ENCODE results near the gene PACS1. TPM values are rescaled to one million over a fixed set of nuclear protein-coding genes. Genes with fewer than 3 reads are reported as not detected.

Gene PACS1
- total RNA-seq, 3 donors from 2014 or later = 43.4 to 46.3 (median 44.8) TPM

GRCh38 chr11:66062408-66062807, 7.7 kb upstream of the PACS1 start:
- ATAC-seq = no peak
- Mint-ChIP-seq H3K4me3 (no peak overlapping the region), H3K9me3 (no peaks in the 10 kb centered on the region), H3K36me3 (ENCODE audit: insufficient read depth) (peaks cover 71% of the 10 kb centered on the region), H3K27me3 (ENCODE audit: low read depth) (no peaks in the 10 kb centered on the region), H3K4me1 (ENCODE audit: low read depth) (peaks cover 42% of the 10 kb centered on the region)
- DNase-seq = no peak

DNA sequence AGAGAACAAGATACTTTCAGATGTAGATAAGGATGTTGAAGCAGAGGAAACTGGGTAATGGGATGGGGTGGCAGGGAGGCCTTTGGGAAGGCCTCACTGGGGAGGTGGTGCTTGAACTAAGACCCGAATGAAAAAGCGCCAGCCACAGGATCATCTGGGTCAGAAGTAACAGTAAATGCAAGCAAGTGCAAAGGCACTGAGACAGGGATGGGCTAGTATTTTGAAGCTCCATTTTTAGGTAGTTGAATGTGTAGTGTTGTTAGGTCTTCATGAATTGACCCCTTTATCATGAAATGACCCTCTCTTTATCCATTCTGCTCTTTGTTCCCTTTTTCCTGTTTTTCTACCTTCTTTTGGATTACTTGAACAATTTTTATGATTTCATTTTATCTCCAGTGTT, 6.2 kb upstream of the PACS1 start:
- ATAC-seq (no peak), DNase-seq (no peak)
- Mint-ChIP-seq H3K4me1 (ENCODE audit: low read depth) (peaks cover 55% of the 10 kb centered on the region), H3K9me3 (no peaks in the 10 kb centered on the region), H3K4me3 (no peak overlapping the region), H3K27me3 (ENCODE audit: low read depth) (no peaks in the 10 kb centered on the region), H3K36me3 (ENCODE audit: insufficient read depth) (peaks cover 74% of the 10 kb centered on the region)

GRCh38 chr11:66064571-66064970, 5.5 kb upstream of the PACS1 start:
- no peak for DNase-seq
- Mint-ChIP-seq H3K4me3 (no peak overlapping the region), H3K27me3 (ENCODE audit: low read depth) (no peaks in the 10 kb centered on the region), H3K36me3 (ENCODE audit: insufficient read depth) (peaks cover 77% of the 10 kb centered on the region), H3K4me1 (ENCODE audit: low read depth) (peaks cover 61% of the 10 kb centered on the region), H3K9me3 (no peaks in the 10 kb centered on the region)
- no peak for ATAC-seq

DNA sequence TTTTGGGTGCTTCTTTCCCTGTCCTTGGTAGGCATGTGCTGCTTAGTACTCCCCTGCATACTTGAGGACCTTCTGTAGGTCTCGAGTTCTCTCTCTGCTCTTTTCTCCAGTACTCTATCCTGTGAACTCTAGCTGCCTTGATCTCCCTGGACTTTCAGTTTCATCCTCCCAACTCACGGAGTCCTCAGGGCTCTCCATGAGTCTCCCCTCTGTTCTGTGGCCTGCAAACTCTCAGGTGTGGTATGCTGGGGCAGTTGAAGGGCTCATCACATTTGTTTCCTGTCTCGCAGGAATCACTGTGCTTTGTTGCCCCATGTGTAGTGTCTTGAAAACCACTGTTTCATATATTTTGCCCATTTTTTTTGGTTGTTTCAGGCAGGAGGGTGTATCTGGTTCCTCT, 3.3 kb upstream of the PACS1 start:
- ATAC-seq (no peak), DNase-seq (no peak)
- H3K4me3 Mint-ChIP-seq = no peak overlapping the region
- no peaks in the 10 kb centered on the region for H3K9me3 Mint-ChIP-seq
- H3K27me3 Mint-ChIP-seq (ENCODE audit: low read depth) = no peaks in the 10 kb centered on the region
- H3K36me3 Mint-ChIP-seq (ENCODE audit: insufficient read depth) = peaks cover 61% of the 10 kb centered on the region
- peaks cover 55% of the 10 kb centered on the region for H3K4me1 Mint-ChIP-seq (ENCODE audit: low read depth)

- no peak overlapping the region for H3K4me3 Mint-ChIP-seq
- peaks cover 62% of the 10 kb centered on the region for H3K4me1 Mint-ChIP-seq (ENCODE audit: low read depth)
- ATAC-seq = no peak
- H3K36me3 Mint-ChIP-seq (ENCODE audit: insufficient read depth) = peaks cover 58% of the 10 kb centered on the region
- H3K9me3 Mint-ChIP-seq = no peaks in the 10 kb centered on the region
- DNase-seq = no peak
- no peaks in the 10 kb centered on the region for H3K27me3 Mint-ChIP-seq (ENCODE audit: low read depth)
Measured at GRCh38 chr11:66067640-66068039, 2.4 kb upstream of the PACS1 start.

GRCh38 chr11:66068154-66068821, 1.8 kb upstream of the PACS1 start:
- ATAC-seq = peak; percentile 20 to 43
- H3K27me3 Mint-ChIP-seq (ENCODE audit: low read depth) = no peaks in the 10 kb centered on the region

DNA sequence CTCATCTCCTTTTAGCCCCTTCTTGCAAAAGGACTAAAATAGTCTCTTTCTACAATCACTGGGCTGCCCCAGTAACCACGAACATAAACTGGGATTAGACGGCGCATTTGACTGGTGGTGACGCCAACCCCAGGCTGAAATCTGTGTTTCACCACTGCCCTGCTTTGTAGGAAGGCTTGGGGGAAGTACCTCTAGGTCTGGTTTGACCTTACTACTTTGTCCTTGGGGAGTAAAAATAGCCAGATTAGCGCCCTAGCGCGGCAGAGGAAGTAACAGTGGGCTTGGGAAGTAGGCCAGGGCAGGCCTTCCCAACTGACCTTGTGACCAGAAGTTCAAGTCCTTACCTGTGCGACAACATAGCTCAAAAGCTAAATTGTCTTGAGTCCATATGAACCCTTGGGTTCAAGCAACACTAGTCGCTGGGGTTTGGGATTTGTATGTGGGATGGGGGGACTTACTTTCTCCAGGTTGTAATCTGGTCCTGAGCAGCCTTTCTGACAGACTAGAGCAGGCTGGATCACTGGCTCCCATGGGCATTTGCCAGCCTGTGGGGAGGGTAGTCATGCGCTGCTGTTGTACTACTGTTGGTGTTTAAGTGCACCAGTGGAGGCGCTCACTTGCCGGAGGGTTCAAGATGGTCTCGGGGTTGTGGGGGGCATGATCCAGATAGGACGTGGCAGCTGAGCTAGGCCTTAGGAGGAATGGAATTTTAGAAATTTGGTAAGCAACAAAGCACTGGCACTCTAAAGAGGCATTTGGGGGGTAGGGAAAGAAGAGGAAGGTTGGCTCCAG, 953 bp upstream of the PACS1 start:
- DNase-seq = peak; percentile 25
- H3K36me3 Mint-ChIP-seq (ENCODE audit: insufficient read depth) = peaks cover 49% of the 10 kb centered on the region

More at GRCh38 chr11:66068154-66068821, 1.8 kb upstream of the PACS1 start:
- H3K9me3 Mint-ChIP-seq = no peaks in the 10 kb centered on the region
- H3K4me1 Mint-ChIP-seq (ENCODE audit: low read depth) = peaks cover 63% of the 10 kb centered on the region
- peak; percentile 75 for DNase-seq
- peaks cover 55% of the 10 kb centered on the region for H3K36me3 Mint-ChIP-seq (ENCODE audit: insufficient read depth)
- peak overlapping the region; percentile 86 for H3K4me3 Mint-ChIP-seq

DNA sequence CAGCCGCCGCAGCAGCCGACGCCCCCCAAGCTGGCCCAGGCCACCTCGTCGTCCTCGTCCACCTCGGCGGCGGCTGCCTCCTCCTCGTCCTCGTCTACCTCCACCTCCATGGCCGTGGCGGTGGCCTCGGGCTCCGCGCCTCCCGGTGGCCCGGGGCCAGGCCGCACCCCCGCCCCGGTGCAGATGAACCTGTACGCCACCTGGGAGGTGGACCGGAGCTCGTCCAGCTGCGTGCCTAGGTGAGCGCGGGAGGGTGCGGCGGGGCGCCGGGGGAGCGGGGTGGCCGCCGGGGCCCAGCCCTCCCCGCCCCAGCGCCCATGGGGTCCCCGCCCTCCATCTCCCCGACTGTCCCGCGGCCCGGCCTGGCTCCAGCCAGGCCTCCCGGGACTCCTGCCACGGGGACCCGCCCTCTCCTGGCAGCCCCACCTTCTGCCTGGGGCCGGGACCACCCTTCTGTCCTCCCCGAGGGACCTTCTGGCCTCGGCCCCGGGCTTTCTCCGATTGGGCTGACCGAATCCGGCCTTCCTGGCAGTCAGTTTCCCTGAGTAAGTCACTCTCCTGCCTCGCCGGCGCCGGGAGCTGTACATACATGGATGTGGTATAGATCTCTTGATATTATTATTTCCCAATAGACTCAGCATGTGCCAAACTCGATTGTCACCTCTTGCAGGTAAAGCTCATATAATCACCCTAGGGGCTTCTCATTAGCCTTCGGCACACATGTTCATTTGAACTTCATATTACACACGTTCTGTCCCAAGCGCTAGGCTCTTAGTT, 720 bp downstream of the PACS1 start:
- DNase-seq = peak; percentile 22

More for the DNA sequence above, 953 bp upstream of the PACS1 start:
- Mint-ChIP-seq H3K27me3 (ENCODE audit: low read depth) (no peaks in the 10 kb centered on the region), H3K9me3 (no peaks in the 10 kb centered on the region), H3K4me1 (ENCODE audit: low read depth) (peaks cover 64% of the 10 kb centered on the region), H3K4me3 (peak overlapping the region; percentile 86)
- no peak for ATAC-seq

GRCh38 chr11:66071381-66071801, 1.3 kb downstream of the PACS1 start:
- ATAC-seq (peak in 1 of 2 donors; percentile 13), DNase-seq (no peak)
- peaks cover 67% of the 10 kb centered on the region for H3K4me1 Mint-ChIP-seq (ENCODE audit: low read depth)
- H3K27me3 Mint-ChIP-seq (ENCODE audit: low read depth) = no peaks in the 10 kb centered on the region
- peaks cover 43% of the 10 kb centered on the region for H3K36me3 Mint-ChIP-seq (ENCODE audit: insufficient read depth)
- peak overlapping the region; percentile 90 for H3K4me3 Mint-ChIP-seq
- no peaks in the 10 kb centered on the region for H3K9me3 Mint-ChIP-seq

More for the DNA sequence above, 720 bp downstream of the PACS1 start:
- Mint-ChIP-seq H3K4me3 (peak overlapping the region; percentile 90), H3K9me3 (no peaks in the 10 kb centered on the region), H3K27me3 (ENCODE audit: low read depth) (no peaks in the 10 kb centered on the region), H3K4me1 (ENCODE audit: low read depth) (peaks cover 66% of the 10 kb centered on the region), H3K36me3 (ENCODE audit: insufficient read depth) (peaks cover 41% of the 10 kb centered on the region)
- ATAC-seq = peak; percentile 23 to 28

DNA sequence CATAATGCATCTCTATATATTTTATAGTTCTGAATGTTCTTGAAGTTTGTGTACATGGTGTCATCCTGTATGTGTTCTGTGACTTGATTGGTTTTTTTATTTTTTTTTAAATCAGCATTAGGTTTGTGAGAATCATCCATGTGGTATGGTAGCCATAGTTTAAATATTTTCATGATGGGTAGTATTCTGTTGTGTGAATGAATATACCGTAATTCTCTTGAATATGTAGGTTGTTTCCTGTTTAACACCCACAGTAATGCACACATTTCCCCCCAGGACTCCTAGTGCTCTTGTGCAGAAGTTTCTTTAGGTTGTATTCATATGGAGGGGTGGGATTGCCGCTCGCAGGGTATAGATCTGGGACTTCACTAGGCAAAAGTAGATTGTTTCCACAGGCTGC, 2.0 kb downstream of the PACS1 start:
- Mint-ChIP-seq H3K36me3 (ENCODE audit: insufficient read depth) (peaks cover 39% of the 10 kb centered on the region), H3K4me1 (ENCODE audit: low read depth) (peaks cover 67% of the 10 kb centered on the region), H3K9me3 (no peaks in the 10 kb centered on the region), H3K4me3 (peak overlapping the region; percentile 90), H3K27me3 (ENCODE audit: low read depth) (no peaks in the 10 kb centered on the region)
- DNase-seq (no peak), ATAC-seq (no peak)

- Mint-ChIP-seq H3K4me3 (peak overlapping the region; percentile 90), H3K4me1 (ENCODE audit: low read depth) (peaks cover 66% of the 10 kb centered on the region), H3K27me3 (ENCODE audit: low read depth) (no peaks in the 10 kb centered on the region), H3K36me3 (ENCODE audit: insufficient read depth) (peaks cover 38% of the 10 kb centered on the region), H3K9me3 (no peaks in the 10 kb centered on the region)
- DNase-seq (no peak), ATAC-seq (no peak)
Measured at GRCh38 chr11:66072518-66072917, 2.4 kb downstream of the PACS1 start.

DNA sequence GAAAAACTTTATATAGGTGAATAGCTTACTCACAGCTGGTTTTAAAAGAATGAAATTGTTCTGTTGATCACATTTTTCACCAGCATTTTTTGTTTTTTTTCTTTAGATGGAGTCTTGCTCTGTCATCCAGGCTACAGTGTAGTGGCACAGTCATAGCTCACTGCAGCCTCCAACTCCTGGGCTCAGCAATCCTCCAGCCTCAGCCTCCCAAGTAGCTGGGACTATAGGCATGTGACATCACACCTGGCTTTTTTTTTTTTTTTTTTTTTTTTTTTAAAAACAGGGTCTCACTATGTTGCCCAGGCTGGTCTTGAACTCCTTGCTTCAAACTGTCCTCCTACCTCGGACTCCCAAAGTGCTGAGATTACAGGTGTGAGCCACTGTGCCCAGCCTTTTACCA, 3.6 kb downstream of the PACS1 start:
- Mint-ChIP-seq H3K4me3 (no peak overlapping the region), H3K9me3 (no peaks in the 10 kb centered on the region), H3K27me3 (ENCODE audit: low read depth) (no peaks in the 10 kb centered on the region), H3K36me3 (ENCODE audit: insufficient read depth) (peaks cover 35% of the 10 kb centered on the region), H3K4me1 (ENCODE audit: low read depth) (peaks cover 67% of the 10 kb centered on the region)
- no peak for ATAC-seq
- DNase-seq = no peak

GRCh38 chr11:66075273-66075672, 5.2 kb downstream of the PACS1 start:
- H3K27me3 Mint-ChIP-seq (ENCODE audit: low read depth) = no peaks in the 10 kb centered on the region
- DNase-seq (no peak), ATAC-seq (no peak)
- H3K4me3 Mint-ChIP-seq = no peak overlapping the region
- H3K36me3 Mint-ChIP-seq (ENCODE audit: insufficient read depth) = peaks cover 30% of the 10 kb centered on the region
- H3K4me1 Mint-ChIP-seq (ENCODE audit: low read depth) = peaks cover 75% of the 10 kb centered on the region
- no peaks in the 10 kb centered on the region for H3K9me3 Mint-ChIP-seq

DNA sequence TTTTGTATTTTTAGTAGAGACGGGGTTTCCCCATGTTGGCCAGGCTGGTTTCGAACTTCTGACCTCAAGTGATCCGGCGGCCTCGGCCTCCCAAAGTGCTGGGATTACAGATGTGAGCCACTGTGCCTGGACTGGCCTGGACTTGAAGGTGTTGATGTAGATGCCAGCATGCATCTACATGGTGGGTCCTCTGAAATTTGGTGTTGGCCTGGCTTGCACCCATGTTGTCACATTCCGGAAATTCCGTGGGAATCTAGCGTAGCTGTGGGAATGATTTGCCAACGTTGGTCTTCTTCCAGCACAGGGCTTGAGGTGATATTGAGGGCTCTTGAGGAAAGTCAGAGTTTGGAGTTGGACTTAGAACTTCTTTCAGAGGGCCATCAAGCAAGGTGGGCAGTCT, 6.5 kb downstream of the PACS1 start:
- no peak overlapping the region for H3K4me3 Mint-ChIP-seq
- DNase-seq = no peak
- H3K27me3 Mint-ChIP-seq (ENCODE audit: low read depth) = no peaks in the 10 kb centered on the region
- H3K9me3 Mint-ChIP-seq = no peaks in the 10 kb centered on the region
- no peak for ATAC-seq
- peaks cover 31% of the 10 kb centered on the region for H3K36me3 Mint-ChIP-seq (ENCODE audit: insufficient read depth)
- H3K4me1 Mint-ChIP-seq (ENCODE audit: low read depth) = peaks cover 81% of the 10 kb centered on the region
